ENCODE results near the gene LILRB2. TPM values are rescaled to one million over a fixed set of nuclear protein-coding genes. Genes with fewer than 3 reads are reported as not detected.
"Not testable (repeated sequence)": the region's sequence is repeated elsewhere in the genome, so short reads cannot be mapped to it uniquely, and the experiment has no call there.

LILRB2 gene
- total and polyA plus RNA-seq, 9 of the 15 experiments (the other 6 are each of a cell fraction or from before 2014, with no cell fraction given) = not detected

- no peak overlapping the region for H3K4me2 ChIP-seq (ENCODE audit: insufficient read depth, low read length)
- POLR2A ChIA-PET = no interaction called here
- H4K20me1 ChIP-seq (replicated peaks; ENCODE audit: control insufficient read depth, insufficient read depth, low read length) = no peaks in the 10 kb centered on the region
- no TSS peak for BruUV-seq (replicated peaks)
- no peak overlapping the region for H3K27ac ChIP-seq (ENCODE audit: extremely low read depth, low read depth, low read length)
- no peak for ATAC-seq
- no peaks in the 10 kb centered on the region for H3K79me2 ChIP-seq (ENCODE audit: control insufficient read depth, insufficient read depth, low read length)
- WGBS (ENCODE audit: insufficient coverage, low coverage, missing lambda C conversion rate) = 1% methylated on average over 16 of the region's 18 CpGs
- in situ Hi-C loops (cut with MboI) = no loop called here
- H3K9ac ChIP-seq (ENCODE audit: insufficient read depth in 1 of 2, low read depth in 2 of 2, low read length in 2 of 2) = no peak overlapping the region
- H3K9me1 ChIP-seq (ENCODE audit: control insufficient read depth, insufficient read depth, low read length) = no peaks in the 10 kb centered on the region
- no peaks in the 10 kb centered on the region for H3K9me3 ChIP-seq (replicated peaks; ENCODE audit: control insufficient read depth, insufficient read depth, low read depth, low read length)
- CTCF ChIA-PET (ENCODE audit: low intra/inter-chr PET ratio) = no interaction called here
- H2AFZ ChIP-seq (ENCODE audit: low read depth, low read length) = no peak overlapping the region
- no peaks in the 10 kb centered on the region for H3K36me3 ChIP-seq (ENCODE audit: control insufficient read depth, insufficient read depth, low read length)
- no peak for DNase-seq (ENCODE audit: extremely low read depth in 1 of 4, low spot score in 3 of 4)
- TF ChIP-seq ZNF696 (CRISPR knock-in tag; conservative IDR thresholded peaks at IDR 0.05) (no peak), RFX1 (IDR thresholded peaks at IDR 0.05) (no peak), THAP12 (CRISPR knock-in tag; IDR thresholded peaks at IDR 0.05) (no peak), EP300 (IDR thresholded peaks at IDR 0.05; ENCODE audit: low read length) (no peak), MBD1 (CRISPR knock-in tag; IDR thresholded peaks at IDR 0.05) (no peak)
- H3K4me3 ChIP-seq = no peak overlapping the region
- FAIRE-seq = no peak
- no peaks in the 10 kb centered on the region for H3K4me1 ChIP-seq (replicated peaks in 1 of 2; ENCODE audit: control insufficient read depth in 2 of 2, insufficient read depth in 2 of 2, low read length in 2 of 2)
- H3K27me3 ChIP-seq (ENCODE audit: control insufficient read depth in 2 of 2, insufficient read depth in 2 of 2, low read length in 2 of 2) = peaks cover 8 to 48% of the 10 kb centered on the region in 2 experiments
- intact Hi-C loops (cut with micrococcal nuclease) = no loop called here
Observed at GRCh38 chr19:54279406-54279962, 1.4 kb downstream of the LILRB2 start.

GRCh38 chr19:54278571-54279195 lies 2.2 kb downstream of the LILRB2 start:
- BruUV-seq (replicated peaks); H3K9me3 ChIP-seq (replicated peaks; ENCODE audit: control insufficient read depth, insufficient read depth, low read depth, low read length); intact Hi-C loops (cut with micrococcal nuclease); ATAC-seq; FAIRE-seq; H2AFZ ChIP-seq (ENCODE audit: low read depth, low read length); H4K20me1 ChIP-seq (replicated peaks; ENCODE audit: control insufficient read depth, insufficient read depth, low read length); H3K4me3 ChIP-seq; H3K79me2 ChIP-seq (ENCODE audit: control insufficient read depth, insufficient read depth, low read length); H3K9ac ChIP-seq (ENCODE audit: insufficient read depth in 1 of 2, low read depth in 2 of 2, low read length in 2 of 2); H3K36me3 ChIP-seq (ENCODE audit: control insufficient read depth, insufficient read depth, low read length); DNase-seq (ENCODE audit: extremely low read depth in 1 of 4, low spot score in 3 of 4); H3K4me2 ChIP-seq (ENCODE audit: insufficient read depth, low read length); CTCF ChIA-PET (ENCODE audit: low intra/inter-chr PET ratio); in situ Hi-C loops (cut with MboI); H3K4me1 ChIP-seq (replicated peaks in 1 of 2; ENCODE audit: control insufficient read depth in 2 of 2, insufficient read depth in 2 of 2, low read length in 2 of 2); POLR2A ChIA-PET; H3K27ac ChIP-seq (ENCODE audit: extremely low read depth, low read depth, low read length); H3K9me1 ChIP-seq (ENCODE audit: control insufficient read depth, insufficient read depth, low read length): not testable (repeated sequence)
- WGBS (ENCODE audit: insufficient coverage, low coverage, missing lambda C conversion rate) = 0% methylated on average over 10 of the region's 15 CpGs
- peaks cover 7 to 43% of the 10 kb centered on the region in 2 experiments for H3K27me3 ChIP-seq (ENCODE audit: control insufficient read depth in 2 of 2, insufficient read depth in 2 of 2, low read length in 2 of 2)
